Stimulated activated CD8-positive, alpha-beta memory T cell treated with anti-CD3 and anti-CD28 coated beads, Interleukin-12 subunit alpha, Interleukin-12 subunit beta, amount 100 ng/mL, for 4 hours (primary cell): Measurements from ENCODE around the gene R3HDM2.

Experiments
- DNase-seq: peaks from one replicate; pipeline ENCODE4 v3.0.0-alpha.2; 2020; ENCODE audit warnings: low read depth

The R3HDM2 gene

GRCh38 chr12:57467212-57467874 is 36.5 kb upstream of the R3HDM2 start:
- no peak for DNase-seq

- DNase-seq: no peak
Observed at GRCh38 chr12:57465747-57466505, 35.1 kb upstream of the R3HDM2 start.

GRCh38 chr12:57465030-57465746 is 34.3 kb upstream of the R3HDM2 start:
- no peak for DNase-seq

- no peak for DNase-seq
Observed at GRCh38 chr12:57464569-57464968, 33.7 kb upstream of the R3HDM2 start.

DNA sequence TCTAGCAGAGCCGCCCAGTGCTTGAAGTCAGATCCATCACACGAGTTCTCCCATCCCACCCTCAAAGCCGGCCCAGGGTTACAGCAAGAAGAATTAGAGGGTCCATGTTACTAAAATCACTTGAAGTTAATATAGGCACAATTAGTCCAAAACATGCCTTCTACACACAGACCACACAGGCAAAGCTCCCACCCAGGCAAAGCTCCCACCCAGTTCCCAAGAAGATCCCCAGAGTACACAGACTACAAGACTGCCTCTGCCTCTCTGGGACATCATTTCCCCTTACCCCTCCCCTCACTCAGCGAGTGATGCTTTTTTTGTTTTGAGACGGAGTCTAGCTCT is 32.0 kb upstream of the R3HDM2 start:
- DNase-seq: no peak

DNA sequence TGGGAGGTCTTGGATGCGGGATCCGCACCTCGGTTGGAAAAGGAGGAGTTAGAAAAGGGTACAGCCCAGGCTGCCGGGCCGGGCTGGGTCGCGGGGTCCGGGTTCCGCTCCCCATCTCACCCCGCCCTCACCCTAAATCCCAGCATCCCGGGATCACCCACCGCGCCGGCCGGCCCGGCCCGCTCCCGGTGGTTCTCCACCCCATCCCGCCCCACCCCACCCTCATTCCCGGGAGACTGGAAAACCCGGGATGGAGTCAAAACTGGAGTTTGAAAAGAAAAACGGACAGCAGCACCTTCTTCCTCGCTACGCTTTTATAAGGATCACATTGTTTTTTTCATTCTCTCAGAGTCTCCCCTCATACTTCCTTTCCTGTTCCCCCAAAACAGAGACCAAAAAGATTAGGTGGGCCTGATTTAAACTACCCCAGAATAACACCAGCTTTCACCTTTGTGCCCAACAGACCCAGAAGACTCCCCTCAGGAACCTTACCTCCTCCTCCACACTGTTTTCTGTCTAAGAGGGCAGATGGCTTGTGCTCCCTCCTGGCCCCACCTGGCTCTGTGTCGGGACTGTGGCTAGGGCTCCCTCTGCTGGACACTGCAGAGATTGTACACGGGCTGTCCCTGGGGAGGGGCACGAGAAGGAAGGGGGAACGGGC is 31.5 kb upstream of the R3HDM2 start:
- DNase-seq: peak; percentile 74

DNA sequence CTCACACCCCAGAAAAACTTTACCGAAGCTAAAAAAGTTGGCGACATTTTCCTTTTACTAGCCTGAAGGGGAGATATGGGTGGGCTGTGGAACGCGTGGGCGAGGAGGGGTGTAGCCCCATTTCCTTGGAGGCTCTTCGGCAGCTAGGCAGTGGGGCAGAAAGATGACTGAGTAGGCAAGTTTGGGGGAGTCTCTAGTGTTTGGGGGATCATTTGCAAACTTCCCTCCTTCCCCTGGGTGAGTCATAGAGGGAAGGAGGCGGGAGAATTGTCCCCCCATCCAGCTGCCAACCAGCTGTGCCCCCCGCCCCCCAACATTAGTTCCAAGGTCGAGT is 31.0 kb upstream of the R3HDM2 start:
- DNase-seq: no peak

GRCh38 chr12:57461276-57461916 is 30.6 kb upstream of the R3HDM2 start:
- no peak for DNase-seq

- DNase-seq: no peak
Observed at GRCh38 chr12:57460841-57461275, 30.0 kb upstream of the R3HDM2 start.

DNA sequence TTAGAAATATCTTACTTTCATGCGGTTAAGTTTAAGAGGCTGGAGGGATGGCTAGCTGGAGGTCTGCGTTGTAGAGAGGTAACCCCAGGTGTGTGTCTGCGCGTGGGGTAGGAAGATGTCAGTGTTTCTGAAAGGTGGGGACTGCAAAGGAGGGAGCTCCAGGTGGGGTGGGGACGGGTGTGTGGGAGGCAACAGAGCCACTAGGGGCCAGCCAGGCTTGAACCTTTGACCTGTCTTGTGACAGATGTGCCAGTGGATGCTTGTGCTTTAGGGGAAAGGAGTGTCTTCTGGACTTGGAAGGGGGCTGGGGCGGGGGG is 29.6 kb upstream of the R3HDM2 start:
- DNase-seq: no peak

- no peak for DNase-seq
Observed at GRCh38 chr12:57459750-57460467, 29.1 kb upstream of the R3HDM2 start, which contains the start of gene GLI1. GLI1 (plus strand) TSS chr12:57459785; CDS start chr12:57463692, 3,907 bp downstream.

DNA sequence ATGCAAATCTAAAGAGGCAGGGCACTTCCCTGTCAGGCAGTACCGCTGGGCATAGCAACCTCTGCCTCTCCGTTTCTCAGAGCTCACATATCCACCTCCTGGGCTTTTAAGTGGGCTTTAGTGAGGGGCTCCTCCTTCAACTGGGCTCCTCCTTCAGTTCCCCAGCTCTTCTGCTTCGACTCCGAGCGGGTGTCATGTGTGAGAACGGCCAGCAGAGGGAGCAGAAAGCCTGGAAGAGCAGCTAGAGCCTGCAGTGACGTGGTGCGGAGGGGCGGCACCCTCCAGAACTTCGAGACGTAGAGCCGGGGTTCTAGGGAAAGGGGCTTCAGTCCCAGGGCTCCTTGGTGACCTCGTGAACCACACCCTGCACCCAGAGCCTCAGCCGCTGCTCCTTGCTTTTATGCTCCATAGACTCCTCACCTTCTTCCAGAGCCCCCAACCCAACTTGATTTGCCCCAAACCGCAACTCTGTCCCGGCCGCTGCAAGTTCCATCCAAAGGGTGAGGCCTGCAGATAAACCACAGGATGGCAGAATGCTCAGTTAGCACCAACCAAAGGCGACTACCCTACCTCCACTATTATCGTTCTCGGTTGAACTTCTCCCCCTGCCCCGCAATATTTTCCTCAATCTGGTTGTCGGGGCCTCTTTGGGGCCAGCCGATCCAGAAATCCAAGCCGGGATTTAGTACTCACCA is 28.4 kb upstream of the R3HDM2 start:
- peak; percentile 81 for DNase-seq

GRCh38 chr12:57458665-57459054 is 27.8 kb upstream of the R3HDM2 start:
- DNase-seq: no peak

- DNase-seq: no peak
Observed at GRCh38 chr12:57456737-57457490, 26.1 kb upstream of the R3HDM2 start.

DNA sequence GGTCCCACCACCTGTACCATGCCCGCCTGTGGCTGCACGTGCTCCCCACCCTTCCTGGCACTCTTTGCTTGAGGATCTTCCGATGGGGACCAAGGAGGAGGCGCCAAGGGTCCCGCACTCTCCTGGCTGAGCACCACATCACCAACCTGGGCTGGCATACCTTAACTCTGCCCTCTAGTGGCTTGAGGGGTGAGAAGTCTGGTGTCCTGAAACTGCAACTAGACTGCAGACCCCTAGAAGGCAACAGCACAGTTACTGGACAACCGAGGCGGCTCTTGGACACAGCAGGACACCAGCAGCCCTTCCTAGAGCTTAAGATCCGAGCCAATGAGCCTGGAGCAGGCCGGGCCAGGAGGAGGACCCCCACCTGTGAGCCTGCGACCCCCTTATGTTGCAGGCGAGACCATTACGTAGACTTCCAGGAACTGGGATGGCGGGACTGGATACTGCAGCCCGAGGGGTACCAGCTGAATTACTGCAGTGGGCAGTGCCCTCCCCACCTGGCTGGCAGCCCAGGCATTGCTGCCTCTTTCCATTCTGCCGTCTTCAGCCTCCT is 25.4 kb upstream of the R3HDM2 start:
- DNase-seq: no peak

DNA sequence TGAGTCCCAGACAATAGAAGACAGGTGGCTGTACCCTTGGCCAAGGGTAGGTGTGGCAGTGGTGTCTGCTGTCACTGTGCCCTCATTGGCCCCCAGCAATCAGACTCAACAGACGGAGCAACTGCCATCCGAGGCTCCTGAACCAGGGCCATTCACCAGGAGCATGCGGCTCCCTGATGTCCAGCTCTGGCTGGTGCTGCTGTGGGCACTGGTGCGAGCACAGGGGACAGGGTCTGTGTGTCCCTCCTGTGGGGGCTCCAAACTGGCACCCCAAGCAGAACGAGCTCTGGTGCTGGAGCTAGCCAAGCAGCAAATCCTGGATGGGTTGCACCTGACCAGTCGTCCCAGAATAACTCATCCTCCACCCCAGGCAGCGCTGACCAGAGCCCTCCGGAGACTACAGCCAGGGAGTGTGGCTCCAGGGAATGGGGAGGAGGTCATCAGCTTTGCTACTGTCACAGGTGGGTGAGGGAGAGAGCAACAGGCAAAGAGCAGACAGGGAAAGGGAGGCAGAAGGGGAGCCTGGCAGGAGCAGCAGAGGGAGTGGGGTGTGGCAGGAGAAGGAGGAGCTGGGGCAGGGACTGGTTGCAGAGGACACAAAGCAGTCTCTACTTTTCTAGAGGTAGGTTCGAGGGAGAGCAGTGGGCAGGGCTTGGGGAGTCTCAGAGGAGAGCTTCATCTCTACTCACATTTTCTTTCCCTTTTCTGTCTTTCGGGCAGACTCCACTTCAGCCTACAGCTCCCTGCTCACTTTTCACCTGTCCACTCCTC is 24.7 kb upstream of the R3HDM2 start:
- DNase-seq: no peak

DNA sequence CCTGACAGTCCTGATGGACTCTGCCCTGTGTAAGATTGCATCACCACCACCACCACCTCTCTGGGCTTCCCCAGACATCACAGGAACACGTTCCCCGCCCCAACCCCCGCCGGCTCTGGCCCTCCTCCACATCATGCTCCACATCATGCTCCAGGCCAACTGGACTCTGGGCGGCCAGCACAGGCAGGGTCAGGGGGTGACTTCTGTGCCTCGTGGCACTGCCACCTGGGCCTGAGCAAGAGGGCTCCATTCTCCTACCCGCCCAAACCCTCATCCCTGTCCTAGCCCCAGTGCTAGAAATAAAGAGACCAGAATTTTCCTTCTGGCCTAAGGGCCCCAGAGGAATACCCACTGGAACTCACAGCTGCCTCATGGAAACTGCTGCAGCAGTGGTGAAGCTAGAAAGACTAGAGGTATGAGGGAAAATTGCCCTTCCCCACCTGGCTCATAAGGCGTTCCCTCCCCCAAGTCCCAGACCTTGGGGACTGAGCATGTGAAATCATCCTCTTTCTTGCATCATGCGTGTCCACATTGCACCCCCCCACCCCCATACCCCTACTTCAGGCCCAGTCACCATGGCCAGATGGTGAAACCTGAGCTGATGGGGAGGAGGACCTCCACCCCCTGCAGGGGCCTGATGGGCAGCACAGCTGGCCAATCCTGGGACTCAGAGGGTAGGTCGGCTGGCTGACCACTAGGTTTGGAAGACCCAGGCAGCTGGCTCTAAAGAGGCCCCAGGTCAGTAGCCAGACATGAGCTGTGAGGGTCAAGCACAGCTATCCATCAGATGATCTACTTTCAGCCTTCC is 23.9 kb upstream of the R3HDM2 start, which contains the start of gene INHBE:
Gene INHBE (plus strand): TSS at position 742 of the 808 bp plus-strand sequence. CDS start 230 bp downstream, outside the sequence.
- no peak for DNase-seq

DNA sequence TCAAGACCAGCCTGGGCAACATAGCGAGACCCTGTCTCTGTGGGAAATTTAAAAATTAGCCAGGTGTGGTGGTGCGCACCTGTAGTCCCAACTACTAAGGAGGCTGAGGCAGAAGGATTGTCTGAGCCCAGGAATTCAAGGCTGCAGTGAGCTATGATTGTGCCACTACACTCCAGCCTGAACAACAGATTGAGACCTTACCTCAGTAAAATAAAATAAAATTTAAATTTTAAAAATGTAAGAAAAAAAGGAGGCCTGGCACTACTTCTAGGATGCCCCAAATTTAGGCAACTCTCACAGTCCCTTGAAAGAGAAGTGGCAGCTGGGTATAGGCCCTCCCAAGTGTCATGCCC is 23.3 kb upstream of the R3HDM2 start:
- DNase-seq: no peak
